ENCODE results near the gene HTR3B.

HTR3B gene

GRCh38 chr11:113960702-113961330, 56.2 kb downstream of the HTR3B start:
- TF ChIP-seq TAF1 (IDR thresholded peaks at IDR 0.05; ENCODE audit: borderline replicate concordance, insufficient read depth, low read length): no peak
- TF ChIP-seq FOXP2 (optimal IDR thresholded peaks at IDR 0.05; ENCODE audit: borderline replicate concordance, extremely low read depth, extremely low read length, insufficient read depth): no peak
- TF ChIP-seq SIN3A (IDR thresholded peaks at IDR 0.05; ENCODE audit: borderline replicate concordance, insufficient read depth, low read length): no peak
- no peak for TF ChIP-seq POLR2AphosphoS5 (IDR thresholded peaks at IDR 0.05; ENCODE audit: low read depth, low read length)
- TF ChIP-seq, protein P1, sequence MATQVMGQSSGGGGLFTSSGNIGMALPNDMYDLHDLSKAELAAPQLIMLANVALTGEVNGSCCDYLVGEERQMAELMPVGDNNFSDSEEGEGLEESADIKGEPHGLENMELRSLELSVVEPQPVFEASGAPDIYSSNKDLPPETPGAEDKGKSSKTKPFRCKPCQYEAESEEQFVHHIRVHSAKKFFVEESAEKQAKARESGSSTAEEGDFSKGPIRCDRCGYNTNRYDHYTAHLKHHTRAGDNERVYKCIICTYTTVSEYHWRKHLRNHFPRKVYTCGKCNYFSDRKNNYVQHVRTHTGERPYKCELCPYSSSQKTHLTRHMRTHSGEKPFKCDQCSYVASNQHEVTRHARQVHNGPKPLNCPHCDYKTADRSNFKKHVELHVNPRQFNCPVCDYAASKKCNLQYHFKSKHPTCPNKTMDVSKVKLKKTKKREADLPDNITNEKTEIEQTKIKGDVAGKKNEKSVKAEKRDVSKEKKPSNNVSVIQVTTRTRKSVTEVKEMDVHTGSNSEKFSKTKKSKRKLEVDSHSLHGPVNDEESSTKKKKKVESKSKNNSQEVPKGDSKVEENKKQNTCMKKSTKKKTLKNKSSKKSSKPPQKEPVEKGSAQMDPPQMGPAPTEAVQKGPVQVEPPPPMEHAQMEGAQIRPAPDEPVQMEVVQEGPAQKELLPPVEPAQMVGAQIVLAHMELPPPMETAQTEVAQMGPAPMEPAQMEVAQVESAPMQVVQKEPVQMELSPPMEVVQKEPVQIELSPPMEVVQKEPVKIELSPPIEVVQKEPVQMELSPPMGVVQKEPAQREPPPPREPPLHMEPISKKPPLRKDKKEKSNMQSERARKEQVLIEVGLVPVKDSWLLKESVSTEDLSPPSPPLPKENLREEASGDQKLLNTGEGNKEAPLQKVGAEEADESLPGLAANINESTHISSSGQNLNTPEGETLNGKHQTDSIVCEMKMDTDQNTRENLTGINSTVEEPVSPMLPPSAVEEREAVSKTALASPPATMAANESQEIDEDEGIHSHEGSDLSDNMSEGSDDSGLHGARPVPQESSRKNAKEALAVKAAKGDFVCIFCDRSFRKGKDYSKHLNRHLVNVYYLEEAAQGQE (IDR thresholded peaks at IDR 0.05; ENCODE audit: insufficient read depth in 1 of 2, low read depth in 2 of 2, low read length in 2 of 2): no peak

DNA sequence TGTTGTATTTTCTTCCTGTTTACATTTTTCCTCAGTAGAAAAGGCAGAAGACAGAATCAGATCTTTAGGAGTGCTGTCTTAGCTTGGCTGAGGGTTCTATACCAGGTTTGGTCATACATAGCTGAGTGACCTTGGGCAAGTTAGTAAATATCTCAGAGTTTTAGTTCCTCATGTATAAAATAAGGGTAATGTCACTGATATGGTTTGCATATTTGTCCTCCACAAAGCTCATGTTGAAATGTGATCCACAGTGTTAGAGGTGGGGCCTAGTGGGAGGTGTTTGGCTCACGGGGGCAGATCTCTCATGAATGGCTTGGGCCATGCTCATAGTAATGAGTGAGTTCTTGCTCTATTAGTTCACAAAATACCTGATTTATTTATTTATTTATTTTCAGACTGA, 62.8 kb downstream of the HTR3B start:
- no peak for TF ChIP-seq POLR2AphosphoS5 (IDR thresholded peaks at IDR 0.05; ENCODE audit: low read depth, low read length)
- TF ChIP-seq TAF1 (IDR thresholded peaks at IDR 0.05; ENCODE audit: borderline replicate concordance, insufficient read depth, low read length): no peak
- TF ChIP-seq SIN3A (IDR thresholded peaks at IDR 0.05; ENCODE audit: borderline replicate concordance, insufficient read depth, low read length): no peak
- TF ChIP-seq, protein P1 (IDR thresholded peaks at IDR 0.05; ENCODE audit: insufficient read depth in 1 of 2, low read depth in 2 of 2, low read length in 2 of 2): no peak
- TF ChIP-seq FOXP2 (optimal IDR thresholded peaks at IDR 0.05; ENCODE audit: borderline replicate concordance, extremely low read depth, extremely low read length, insufficient read depth): no peak

GRCh38 chr11:113971506-113972195, 67.1 kb downstream of the HTR3B start:
- TF ChIP-seq FOXP2 (optimal IDR thresholded peaks at IDR 0.05; ENCODE audit: borderline replicate concordance, extremely low read depth, extremely low read length, insufficient read depth): no peak
- TF ChIP-seq POLR2AphosphoS5 (IDR thresholded peaks at IDR 0.05; ENCODE audit: low read depth, low read length): no peak
- TF ChIP-seq SIN3A (IDR thresholded peaks at IDR 0.05; ENCODE audit: borderline replicate concordance, insufficient read depth, low read length): no peak
- TF ChIP-seq, protein P1 (IDR thresholded peaks at IDR 0.05; ENCODE audit: insufficient read depth in 1 of 2, low read depth in 2 of 2, low read length in 2 of 2): no peak
- TF ChIP-seq TAF1 (IDR thresholded peaks at IDR 0.05; ENCODE audit: borderline replicate concordance, insufficient read depth, low read length): no peak

- TF ChIP-seq POLR2AphosphoS5 (IDR thresholded peaks at IDR 0.05; ENCODE audit: low read depth, low read length) (no peak), FOXP2 (optimal IDR thresholded peaks at IDR 0.05; ENCODE audit: borderline replicate concordance, extremely low read depth, extremely low read length, insufficient read depth) (no peak), SIN3A (IDR thresholded peaks at IDR 0.05; ENCODE audit: borderline replicate concordance, insufficient read depth, low read length) (no peak), TAF1 (IDR thresholded peaks at IDR 0.05; ENCODE audit: borderline replicate concordance, insufficient read depth, low read length) (no peak)
- TF ChIP-seq, protein P1 (IDR thresholded peaks at IDR 0.05; ENCODE audit: insufficient read depth in 1 of 2, low read depth in 2 of 2, low read length in 2 of 2): no peak
Observed at GRCh38 chr11:113974741-113975470, 70.3 kb downstream of the HTR3B start, which contains the start of gene HTR3A. Gene HTR3A, plus strand, starts transcription at chr11:113975108. Its CDS starts 218 bp downstream, at chr11:113975326.
